GM12892 (cell line): Measurements from ENCODE around the gene PIM3.

Experiments used
- POLR2A ChIP-seq: IDR thresholded peaks from 2 replicates; pipeline ENCODE4 v1.6.1; 2011; ENCODE audit warnings: low read depth, low read length, control low read depth
- POLR2AphosphoS5 ChIP-seq: IDR thresholded peaks from 2 replicates; pipeline ENCODE4 v1.6.1; 2011; ENCODE audit warnings: low read depth, low read length, control low read depth

DNA sequence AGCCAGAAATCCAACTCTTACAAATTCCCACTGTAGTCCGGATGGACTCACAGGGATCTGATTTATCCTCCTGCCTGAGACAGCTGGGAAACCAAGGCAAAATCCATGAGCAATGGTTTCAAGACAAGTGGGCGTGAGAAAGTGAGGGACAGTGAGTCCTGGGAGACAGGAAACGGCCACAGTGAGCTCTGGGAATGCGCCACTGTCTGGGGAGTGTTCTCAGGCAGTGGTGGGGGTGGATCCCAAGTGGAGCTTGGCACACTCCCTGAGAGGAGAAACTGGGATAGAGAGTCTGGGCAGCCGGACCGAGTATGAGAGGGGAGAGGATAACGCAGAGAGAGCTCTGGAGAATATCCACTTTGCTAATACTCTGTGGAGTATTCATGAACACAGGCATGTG lies 42.2 kb downstream of the PIM3 start:
- TF ChIP-seq POLR2A (no peak), POLR2AphosphoS5 (no peak)
